GM12878 (cell line): Measurements from ENCODE around the gene CYP46A1. TPM values are rescaled to one million over a fixed set of nuclear protein-coding genes. Genes with fewer than 3 reads are reported as not detected.

Experiments used
- ATAC-seq: fragments of 200-7000 bp; cut with Tn5 transposase; 3 replicates; pipeline ENCODE4 v1.9.1; 2020; ENCODE audit warnings: mild to moderate bottlenecking, moderate library complexity
- BruUV-seq: library from RNA; stranded (reverse); fragments of 400-500 nt; replicated peaks from 2 replicates; lab custom pipeline; 2021; lab: Mats Ljungman, UMichigan
- CTCF ChIA-PET: fragments of 300-600 bp; sonication (Branson Sonifier 250); formaldehyde crosslinking; extraction: SDS; loops from one replicate; lab custom pipeline; 2021; ENCODE audit warnings: inconsistent platforms; lab: Yijun Ruan, JAX
- POLR2A ChIA-PET: fragments of 350-600 bp; formaldehyde crosslinking; extraction: SDS; loops from one replicate; lab custom pipeline; 2021; ENCODE audit warnings: inconsistent platforms; lab: Charles Lee
- RAD21 ChIA-PET: fragments of 300-600 bp; sonication (Branson Sonifier 250); formaldehyde crosslinking; loops from one replicate; lab custom pipeline; 2023; ENCODE audit warnings: antibody characterized with exemption; ENCODE audit not compliant: unreplicated experiment; lab: Charles Lee
- SMC1A ChIA-PET: fragments of 300-600 bp; sonication (Branson Sonifier 250); formaldehyde crosslinking; loops from one replicate; lab custom pipeline; 2023; ENCODE audit not compliant: unreplicated experiment, uncharacterized antibody; lab: Charles Lee
- DNase-seq: peaks from one replicate; pipeline ENCODE4 v3.0.0-alpha.2; 2011; ENCODE audit warnings: low read depth, low spot score
- FAIRE-seq: peaks from 3 replicates; lab custom pipeline; 2011; peaks lifted over from hg19 to GRCh38; lab: Jason Lieb, UNC
- H2AFZ ChIP-seq: 2 replicates; pipeline ENCODE4 v1.6.0; 2011; ENCODE audit warnings: low read depth, low read length, control low read depth; ENCODE audit not compliant: control insufficient read depth
- H3K27ac ChIP-seq: 2 replicates; pipeline ENCODE4 v1.5.1; 2011; ENCODE audit warnings: control low read depth; ENCODE audit not compliant: control insufficient read depth, insufficient read depth
- H3K27me3 ChIP-seq, 2 experiments: replicated peaks in 1 of 2; 2 replicates each; pipeline versions ENCODE4 v1.6.0 to v1.6.1; 2011; ENCODE audit warnings: low read length in 1 of 2; ENCODE audit not compliant: control insufficient read depth in 2 of 2, insufficient read depth in 2 of 2
- H3K36me3 ChIP-seq, 2 experiments: 2 replicates each; pipeline ENCODE4 v1.5.1; 2011; ENCODE audit warnings: low read length in 1 of 2; ENCODE audit not compliant: control insufficient read depth in 2 of 2, insufficient read depth in 2 of 2
- H3K4me1 ChIP-seq: 2 replicates; pipeline ENCODE4 v1.6.1; 2011; ENCODE audit warnings: mild to moderate bottlenecking, low read length, moderate library complexity, mixed read lengths; ENCODE audit not compliant: control insufficient read depth, insufficient read depth
- H3K4me2 ChIP-seq: 2 replicates; pipeline ENCODE4 v1.6.0; 2011; ENCODE audit warnings: control low read depth; ENCODE audit not compliant: control insufficient read depth, insufficient read depth
- H3K4me3 ChIP-seq: fragments of 200-600 bp; sonication (generic); 2 replicates; pipeline ENCODE4 v1.5.1; 2016
- H3K79me2 ChIP-seq: 2 replicates; pipeline ENCODE4 v1.6.0; 2011; ENCODE audit warnings: low read length; ENCODE audit not compliant: control insufficient read depth, insufficient read depth
- H3K9ac ChIP-seq: 2 replicates; pipeline ENCODE4 v1.8.0; 2011; ENCODE audit warnings: low read length, control low read depth, mixed read lengths; ENCODE audit not compliant: control insufficient read depth, insufficient read depth
- H3K9me3 ChIP-seq: replicated peaks from 3 replicates; pipeline ENCODE4 v1.5.1; 2011; ENCODE audit warnings: mild to moderate bottlenecking, low read length; ENCODE audit not compliant: control insufficient read depth, insufficient read depth
- H4K20me1 ChIP-seq: 2 replicates; pipeline ENCODE4 v1.6.0; 2011; ENCODE audit not compliant: control insufficient read depth, insufficient read depth
- CHD1 ChIP-seq: IDR thresholded peaks from 2 replicates; pipeline ENCODE4 v1.6.1; 2012; ENCODE audit warnings: low read depth, low read length, improper control_type of control experiment
- CHD4 ChIP-seq: fragments of 200-600 bp; sonication (generic); IDR thresholded peaks from 2 replicates; pipeline ENCODE4 v1.6.1; 2016; ENCODE audit warnings: mild to moderate bottlenecking
- DPF2 ChIP-seq: fragments of 450-650 bp; IDR thresholded peaks from 2 replicates; pipeline ENCODE4 v1.6.1; 2017; ENCODE audit warnings: mild to moderate bottlenecking
- ETV6 ChIP-seq, 2 experiments: fragments of 450-650 bp in 1 of 2; IDR thresholded peaks in 1 of 2; conservative IDR thresholded peaks in 1 of 2; 2 replicates each; pipeline ENCODE4 v1.6.1; 2014; ENCODE audit warnings: antibody characterized with exemption in 1 of 2, borderline replicate concordance in 1 of 2, low read depth in 1 of 2, mild to moderate bottlenecking in 1 of 2, moderate library complexity in 1 of 2
- MEF2A ChIP-seq: IDR thresholded peaks from 2 replicates; pipeline ENCODE4 v1.6.1; 2011; ENCODE audit warnings: low read depth, mild to moderate bottlenecking, low read length, moderate library complexity; ENCODE audit not compliant: insufficient read depth
- NR2C2 ChIP-seq: IDR thresholded peaks from 2 replicates; pipeline ENCODE4 v1.6.1; 2011; ENCODE audit warnings: borderline replicate concordance, low read depth; ENCODE audit not compliant: control insufficient read depth, insufficient read length
- RBBP5 ChIP-seq: fragments of 200-600 bp; sonication (generic); conservative IDR thresholded peaks from 2 replicates; pipeline ENCODE4 v1.6.1; 2016
- RELA ChIP-seq: fragments of 450-650 bp; IDR thresholded peaks from 2 replicates; pipeline ENCODE4 v1.8.0; 2014; ENCODE audit warnings: borderline replicate concordance; ENCODE audit not compliant: partially characterized antibody
- RFX5 ChIP-seq: IDR thresholded peaks from 2 replicates; pipeline ENCODE4 v1.6.1; 2011; ENCODE audit warnings: low read depth, low read length, improper control_type of control experiment
- SMAD1 ChIP-seq: fragments of 450-650 bp; IDR thresholded peaks from 2 replicates; pipeline ENCODE4 v1.6.1; 2018; ENCODE audit warnings: mild to moderate bottlenecking, low read depth; ENCODE audit not compliant: partially characterized antibody
- SPI1 ChIP-seq: IDR thresholded peaks from 2 replicates; pipeline ENCODE4 v1.6.1; 2011; ENCODE audit warnings: low read depth, mild to moderate bottlenecking, low read length, moderate library complexity, borderline replicate concordance; ENCODE audit not compliant: insufficient read depth
- TAF1 ChIP-seq: IDR thresholded peaks from 2 replicates; pipeline ENCODE4 v1.6.1; 2011; ENCODE audit warnings: mild to moderate bottlenecking, low read depth, low read length, borderline replicate concordance
- TCF7 ChIP-seq: IDR thresholded peaks from 2 replicates; pipeline ENCODE4 v1.6.1; 2014; ENCODE audit warnings: antibody characterized with exemption, borderline replicate concordance
- ZNF217 ChIP-seq: fragments of 450-650 bp; IDR thresholded peaks from 2 replicates; pipeline ENCODE4 v1.6.1; 2017; ENCODE audit warnings: antibody characterized with exemption, mild to moderate bottlenecking
- WGBS: methylation state at CpG from one replicate; pipeline ENCODE4 v1.1.6; 2016; ENCODE audit warnings: low lambda C conversion rate; ENCODE audit not compliant: insufficient replicate concordance, insufficient coverage; ENCODE audit errors: missing lambda C conversion rate; 5-methylcytosine and 5-hydroxymethylcytosine counted together
- in situ Hi-C: fragments of 300-500 bp; cut with MboI; formaldehyde crosslinking; loops from 9 replicates; pipeline ENCODE4 v1.14.3; 2018; ENCODE audit warnings: mixed read lengths
- intact Hi-C: fragments of 100-400 bp; cut with micrococcal nuclease; formaldehyde crosslinking; loops from one replicate; pipeline ENCODE4 v1.14.2; 2022; ENCODE audit not compliant: unreplicated experiment
- polyA plus RNA-seq, 11 experiments: library from polyadenylated mRNA; depleted of rRNA in 4 of 11; unstranded in 6 of 11; stranded (reverse) in 5 of 11; fragments of >200 nt; fragmentation: Nextera tagmentation in 4 of 11; fragmentation: Illumina TruSeq in 1 of 11; extraction: Ambion mirVana in 4 of 11; extraction: Trizol in 1 of 11; gene quantifications; 1 replicate in 1 of 11; 2 replicates in 10 of 11; pipeline versions ENCODE4 v1.2.1 to v1.2.3, GENCODE V29; 2011 to 2016; ENCODE audit warnings: inconsistent platforms in 2 of 11, missing spikeins in 2 of 11, low read depth in 1 of 11
- total RNA-seq, 4 experiments: library from RNA; depleted of rRNA in 3 of 4; stranded (reverse); fragments of >200 nt in 3 of 4; fragmentation: Illumina TruSeq in 1 of 4; extraction: Trizol in 1 of 4; gene quantifications; 2 replicates each; pipeline versions ENCODE4 v1.2.1 to v1.2.3, GENCODE V29; 2013 to 2021
- TF ChIP-seq, protein P1 (sequence below): IDR thresholded peaks from 2 replicates; pipeline ENCODE4 v1.6.1; 2011; ENCODE audit warnings: low read depth, low read length, improper control_type of control experiment, borderline replicate concordance

CYP46A1 gene
- total and polyA plus RNA-seq, 10 of the 15 experiments (the other 5 are each of a cell fraction or from before 2014, with no cell fraction given) = 0.04 to 0.11 TPM; not detected in 8

DNA sequence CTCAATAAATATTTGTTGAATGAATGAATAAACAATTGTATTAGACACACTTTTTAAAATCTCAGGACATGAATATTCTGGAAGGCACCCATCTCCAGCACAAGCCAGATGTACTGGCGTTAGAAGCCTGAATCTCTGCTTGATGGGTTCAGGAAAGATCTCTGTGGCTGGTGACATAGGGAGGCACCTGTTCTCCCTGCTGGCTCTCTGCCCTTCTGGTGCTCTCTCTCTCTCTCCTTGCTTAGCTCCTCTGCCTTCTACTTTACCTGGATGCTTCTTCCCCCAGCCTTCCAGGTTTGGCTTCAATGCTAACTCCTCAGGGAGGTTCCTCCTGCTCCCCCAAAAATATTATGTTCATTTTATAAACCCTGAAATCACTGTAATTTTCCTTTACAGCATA, 1.5 kb downstream of the CYP46A1 start:
- Histone ChIP-seq H3K9me3 (no peaks in the 10 kb centered on the region), H3K27ac (no peak overlapping the region), H3K9ac (no peak overlapping the region), H3K27me3 (peaks cover 0 to 2% of the 10 kb centered on the region in 2 experiments; a peak in 3 of 4 replicates), H3K4me1 (peaks cover 4% of the 10 kb centered on the region), H3K79me2 (no peaks in the 10 kb centered on the region), H3K4me3 (no peak overlapping the region), H2AFZ (no peak overlapping the region), H3K36me3 (no peaks in the 10 kb centered on the region)
- ChIA-PET CTCF (no interaction called here), POLR2A (no interaction called here), RAD21 (no interaction called here)
- BruUV-seq = no TSS peak
- ATAC-seq (no peak), DNase-seq (no peak), FAIRE-seq (no peak)
- 0% methylated on average over 1 of the region's 1 CpG for WGBS
- TF ChIP-seq ZNF217 (no peak), CHD1 (no peak), RBBP5 (no peak), CHD4 (no peak), RFX5 (no peak), DPF2 (no peak), SMAD1 (no peak), MEF2A (no peak), RELA (no peak), ETV6 (conservative IDR thresholded peaks at IDR 0.05 in 1 of 2, IDR thresholded peaks at IDR 0.05 in 1 of 2; ENCODE audit: borderline replicate concordance in 1 of 2, low read depth in 1 of 2) (no peak), TCF7 (no peak), SPI1 (no peak), TAF1 (no peak), NR2C2 (no peak)
- TF ChIP-seq, protein P1, sequence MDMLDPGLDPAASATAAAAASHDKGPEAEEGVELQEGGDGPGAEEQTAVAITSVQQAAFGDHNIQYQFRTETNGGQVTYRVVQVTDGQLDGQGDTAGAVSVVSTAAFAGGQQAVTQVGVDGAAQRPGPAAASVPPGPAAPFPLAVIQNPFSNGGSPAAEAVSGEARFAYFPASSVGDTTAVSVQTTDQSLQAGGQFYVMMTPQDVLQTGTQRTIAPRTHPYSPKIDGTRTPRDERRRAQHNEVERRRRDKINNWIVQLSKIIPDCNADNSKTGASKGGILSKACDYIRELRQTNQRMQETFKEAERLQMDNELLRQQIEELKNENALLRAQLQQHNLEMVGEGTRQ = no peak
- TF ChIP-seq, all 136 proteins: peak for 0
- SMC1A ChIA-PET = no interaction called here
- in situ Hi-C loops = no loop called here
- intact Hi-C loops = no loop called here
- H4K20me1 ChIP-seq = no peaks in the 10 kb centered on the region; the same call in 1 of the 2 replicates
- H3K4me2 ChIP-seq = no peak overlapping the region
